GM19099 (cell line): ENCODE data around the gene BAIAP2.

Experiments
- POLR2A ChIP-seq: IDR thresholded peaks from 3 replicates; pipeline ENCODE4 v1.6.1; 2011; ENCODE audit warnings: low read depth; ENCODE audit not compliant: insufficient read length; ENCODE audit errors: extremely low read depth

Gene BAIAP2

GRCh38 chr17:81050645-81051625 is 16.0 kb downstream of the BAIAP2 start:
- TF ChIP-seq POLR2A, result no peak

- TF ChIP-seq POLR2A, result no peak
Observed at GRCh38 chr17:81052199-81052997, 17.4 kb downstream of the BAIAP2 start.

GRCh38 chr17:81053041-81053970 is 18.4 kb downstream of the BAIAP2 start:
- no peak for TF ChIP-seq POLR2A

GRCh38 chr17:81054308-81054707 is 19.4 kb downstream of the BAIAP2 start:
- TF ChIP-seq POLR2A, result no peak

GRCh38 chr17:81054881-81055370 is 20.0 kb downstream of the BAIAP2 start:
- no peak for TF ChIP-seq POLR2A

- TF ChIP-seq POLR2A, result no peak
Observed at GRCh38 chr17:81056312-81056711, 21.4 kb downstream of the BAIAP2 start.

GRCh38 chr17:81057079-81057730 is 22.3 kb downstream of the BAIAP2 start:
- TF ChIP-seq POLR2A, result no peak

- TF ChIP-seq POLR2A, result no peak
Observed at GRCh38 chr17:81057777-81058176, 22.8 kb downstream of the BAIAP2 start.

- TF ChIP-seq POLR2A, result no peak
Observed at GRCh38 chr17:81058263-81058871, 23.4 kb downstream of the BAIAP2 start.

GRCh38 chr17:81059026-81059425 is 24.1 kb downstream of the BAIAP2 start:
- TF ChIP-seq POLR2A, result no peak

GRCh38 chr17:81060416-81060815 is 25.5 kb downstream of the BAIAP2 start:
- no peak for TF ChIP-seq POLR2A

GRCh38 chr17:81061027-81061735 is 26.2 kb downstream of the BAIAP2 start:
- no peak for TF ChIP-seq POLR2A
